Measurements from ENCODE around the gene MOB3B. TPM values are rescaled to one million over a fixed set of nuclear protein-coding genes. Genes with fewer than 3 reads are reported as not detected.
A peak's percentile ranks its signal among the peaks of the same experiment; 100 is the strongest.

MOB3B gene
- total and polyA plus RNA-seq, 10 of the 15 experiments (the other 5 are each of a cell fraction or from before 2014, with no cell fraction given), result 0.44 to 2.7 (median 0.91) TPM

DNA sequence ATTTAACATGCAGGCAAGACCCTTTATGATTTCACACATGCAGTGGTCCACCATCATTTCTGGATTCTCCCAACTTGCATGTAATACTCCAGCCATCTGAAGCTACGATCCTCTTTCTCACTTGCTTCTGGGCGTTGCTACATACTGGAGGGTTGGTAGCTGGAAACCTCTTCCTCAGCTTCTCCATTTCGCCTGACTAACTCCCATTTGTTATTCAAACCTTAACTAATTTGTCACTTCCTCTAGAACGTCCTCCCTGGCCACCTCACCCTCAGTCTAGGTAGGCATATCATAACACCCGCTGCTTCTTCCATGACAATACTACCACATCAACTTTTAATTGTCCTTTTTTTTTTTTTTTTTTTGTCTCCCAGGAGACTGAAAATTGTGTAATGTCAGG, 160.0 kb downstream of the MOB3B start:
- Histone ChIP-seq H4K20me1 (ENCODE audit: control insufficient read depth, insufficient read depth) (no peaks in the 10 kb centered on the region), H3K27ac (ENCODE audit: control insufficient read depth, insufficient read depth) (no peak overlapping the region), H2AFZ (ENCODE audit: control insufficient read depth, low read depth, low read length) (no peak overlapping the region), H3K9me3 (replicated peaks; ENCODE audit: control insufficient read depth, insufficient read depth, low read length) (peaks cover 2% of the 10 kb centered on the region; the same call in 1 of the 3 replicates), H3K4me3 (no peak overlapping the region), H3K4me1 (ENCODE audit: control insufficient read depth, insufficient read depth, low read length) (peaks cover 40% of the 10 kb centered on the region), H3K9ac (ENCODE audit: control insufficient read depth, insufficient read depth, low read length) (no peak overlapping the region), H3K27me3 (replicated peaks in 1 of 2; ENCODE audit: control insufficient read depth in 2 of 2, insufficient read depth in 2 of 2, low read length in 1 of 2) (no peaks in the 10 kb centered on the region), H3K79me2 (ENCODE audit: control insufficient read depth, insufficient read depth, low read length) (no peaks in the 10 kb centered on the region), H3K4me2 (ENCODE audit: control insufficient read depth, insufficient read depth) (peak overlapping the region; percentile 47; the same call in 1 of the 2 replicates), H3K36me3 (ENCODE audit: control insufficient read depth in 2 of 2, insufficient read depth in 2 of 2, low read length in 1 of 2) (no peaks in the 10 kb centered on the region)
- in situ Hi-C loops (cut with MboI) (no loop called here), intact Hi-C loops (cut with micrococcal nuclease; ENCODE audit: unreplicated experiment) (loop anchor here (5.0 kb wide), 1 partner anchor 78 kb away; no protein-coding TSS in a partner anchor)
- TF ChIP-seq KLF5 (IDR thresholded peaks at IDR 0.05; ENCODE audit: partially characterized antibody), result no peak
- no peak for TF ChIP-seq MYB (IDR thresholded peaks at IDR 0.05; ENCODE audit: borderline replicate concordance, low read depth, low read length)
- no peak for TF ChIP-seq SMAD5 (IDR thresholded peaks at IDR 0.05; ENCODE audit: low read depth)
- TF ChIP-seq, protein P1, sequence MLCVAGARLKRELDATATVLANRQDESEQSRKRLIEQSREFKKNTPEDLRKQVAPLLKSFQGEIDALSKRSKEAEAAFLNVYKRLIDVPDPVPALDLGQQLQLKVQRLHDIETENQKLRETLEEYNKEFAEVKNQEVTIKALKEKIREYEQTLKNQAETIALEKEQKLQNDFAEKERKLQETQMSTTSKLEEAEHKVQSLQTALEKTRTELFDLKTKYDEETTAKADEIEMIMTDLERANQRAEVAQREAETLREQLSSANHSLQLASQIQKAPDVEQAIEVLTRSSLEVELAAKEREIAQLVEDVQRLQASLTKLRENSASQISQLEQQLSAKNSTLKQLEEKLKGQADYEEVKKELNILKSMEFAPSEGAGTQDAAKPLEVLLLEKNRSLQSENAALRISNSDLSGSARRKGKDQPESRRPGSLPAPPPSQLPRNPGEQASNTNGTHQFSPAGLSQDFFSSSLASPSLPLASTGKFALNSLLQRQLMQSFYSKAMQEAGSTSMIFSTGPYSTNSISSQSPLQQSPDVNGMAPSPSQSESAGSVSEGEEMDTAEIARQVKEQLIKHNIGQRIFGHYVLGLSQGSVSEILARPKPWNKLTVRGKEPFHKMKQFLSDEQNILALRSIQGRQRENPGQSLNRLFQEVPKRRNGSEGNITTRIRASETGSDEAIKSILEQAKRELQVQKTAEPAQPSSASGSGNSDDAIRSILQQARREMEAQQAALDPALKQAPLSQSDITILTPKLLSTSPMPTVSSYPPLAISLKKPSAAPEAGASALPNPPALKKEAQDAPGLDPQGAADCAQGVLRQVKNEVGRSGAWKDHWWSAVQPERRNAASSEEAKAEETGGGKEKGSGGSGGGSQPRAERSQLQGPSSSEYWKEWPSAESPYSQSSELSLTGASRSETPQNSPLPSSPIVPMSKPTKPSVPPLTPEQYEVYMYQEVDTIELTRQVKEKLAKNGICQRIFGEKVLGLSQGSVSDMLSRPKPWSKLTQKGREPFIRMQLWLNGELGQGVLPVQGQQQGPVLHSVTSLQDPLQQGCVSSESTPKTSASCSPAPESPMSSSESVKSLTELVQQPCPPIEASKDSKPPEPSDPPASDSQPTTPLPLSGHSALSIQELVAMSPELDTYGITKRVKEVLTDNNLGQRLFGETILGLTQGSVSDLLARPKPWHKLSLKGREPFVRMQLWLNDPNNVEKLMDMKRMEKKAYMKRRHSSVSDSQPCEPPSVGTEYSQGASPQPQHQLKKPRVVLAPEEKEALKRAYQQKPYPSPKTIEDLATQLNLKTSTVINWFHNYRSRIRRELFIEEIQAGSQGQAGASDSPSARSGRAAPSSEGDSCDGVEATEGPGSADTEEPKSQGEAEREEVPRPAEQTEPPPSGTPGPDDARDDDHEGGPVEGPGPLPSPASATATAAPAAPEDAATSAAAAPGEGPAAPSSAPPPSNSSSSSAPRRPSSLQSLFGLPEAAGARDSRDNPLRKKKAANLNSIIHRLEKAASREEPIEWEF (IDR thresholded peaks at IDR 0.05; ENCODE audit: insufficient replicate concordance, low read depth, low read length), result no peak
- no peak for TF ChIP-seq ESRRA (IDR thresholded peaks at IDR 0.05; ENCODE audit: low read length)
- TF ChIP-seq CREM (IDR thresholded peaks at IDR 0.05; ENCODE audit: low read depth), result no peak
- TF ChIP-seq FOXM1 (IDR thresholded peaks at IDR 0.05; ENCODE audit: low read depth, low read length), result no peak
- TF ChIP-seq BMI1 (IDR thresholded peaks at IDR 0.05; ENCODE audit: borderline replicate concordance), result no peak
- no peak for TF ChIP-seq EGR1 (IDR thresholded peaks at IDR 0.05; ENCODE audit: borderline replicate concordance in 1 of 2, low read depth in 2 of 2, low read length in 2 of 2)
- TF ChIP-seq ASH2L (IDR thresholded peaks at IDR 0.05; ENCODE audit: borderline replicate concordance, low read depth), result no peak
- TF ChIP-seq RUNX3 (IDR thresholded peaks at IDR 0.05; ENCODE audit: low read length), result no peak
- no peak for TF ChIP-seq JUNB (IDR thresholded peaks at IDR 0.05)
- no TSS peak for BruUV-seq (replicated peaks)
- ChIA-PET CTCF (interaction anchor here (1.7 kb wide), 1 partner anchor 9 kb away, joined by 5 read pairs; no protein-coding TSS in a partner anchor), RAD21 (ENCODE audit: unreplicated experiment) (interaction anchor here (0.9 to 1.0 kb wide), 3 partner anchors 9 to 34 kb away, joined by 3 to 4 read pairs (median 4); no protein-coding TSS in a partner anchor), SMC1A (ENCODE audit: uncharacterized antibody, unreplicated experiment) (interaction anchor here (0.7 to 6.9 kb wide), 9 partner anchors 8 to 459 kb away, joined by 3 to 64 read pairs (median 3); no protein-coding TSS in a partner anchor), POLR2A (interaction anchor here (0.7 kb wide), 1 partner anchor 114 kb away, joined by 5 read pairs; no protein-coding TSS in a partner anchor)
- DNase-seq (ENCODE audit: low read depth, low spot score), result no peak
- 35% methylated on average over 5 of the region's 5 CpGs for WGBS (ENCODE audit: insufficient coverage, insufficient replicate concordance, low lambda C conversion rate, missing lambda C conversion rate)
- FAIRE-seq, result no peak
- ATAC-seq, result no peak

Measured in GM12878 (cell line).